Measurements from ENCODE around the gene MOB2. TPM values are rescaled to one million over a fixed set of nuclear protein-coding genes. Genes with fewer than 3 reads are reported as not detected.

The MOB2 gene
- total RNA-seq, 1 donor from 2014 or later: 23.3 TPM

DNA sequence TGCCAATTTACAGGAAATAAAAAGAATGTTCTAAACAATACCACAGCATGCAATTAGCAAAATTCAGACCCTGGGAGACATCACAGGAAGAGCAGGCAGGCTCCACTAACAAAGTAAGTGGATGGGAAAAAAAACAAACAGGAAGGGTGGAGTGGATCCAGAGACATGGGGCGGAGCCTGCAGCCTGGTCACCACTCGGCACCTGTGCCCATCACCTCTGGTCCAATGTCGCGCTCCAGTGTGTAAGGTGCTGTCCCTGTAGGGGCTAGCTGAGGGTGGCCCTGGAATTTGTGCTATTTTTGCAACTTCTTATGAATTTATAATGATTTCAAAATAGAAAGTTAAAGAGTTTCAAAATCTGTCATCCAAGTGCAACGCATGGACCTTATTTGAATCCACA, 11.0 kb upstream of the MOB2 start:
- DNase-seq (ENCODE audit: low spot score): no peak

DNA sequence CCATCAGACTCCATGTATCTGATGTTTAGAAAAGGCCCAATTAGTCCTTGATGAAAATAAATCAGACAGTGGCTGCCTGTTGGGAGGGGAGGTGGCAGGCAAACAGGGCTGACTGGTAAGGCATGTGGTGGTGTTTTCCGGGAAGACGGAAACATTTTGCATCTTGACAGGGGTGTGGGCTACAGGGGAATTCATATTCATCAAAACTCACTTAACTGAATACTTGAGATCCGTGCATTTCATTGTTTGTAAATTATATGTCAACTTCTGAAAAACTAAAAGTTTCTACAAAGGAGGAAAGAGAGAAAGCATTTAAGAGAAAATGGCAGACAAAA, 10.1 kb upstream of the MOB2 start:
- no peak for DNase-seq (ENCODE audit: low spot score)
- peaks cover 5% of the 10 kb centered on the region for H3K9me3 Mint-ChIP-seq
- H3K27me3 Mint-ChIP-seq (ENCODE audit: low read depth): no peaks in the 10 kb centered on the region
- peaks cover 14% of the 10 kb centered on the region for H3K36me3 Mint-ChIP-seq (ENCODE audit: low read depth)
- H3K4me1 Mint-ChIP-seq (ENCODE audit: low read depth): peaks cover 11% of the 10 kb centered on the region
- no peak overlapping the region for H3K27ac Mint-ChIP-seq
- H3K4me3 Mint-ChIP-seq (ENCODE audit: low read depth): no peak overlapping the region
- intact Hi-C loops (cut with micrococcal nuclease): no loop called here

More for the DNA sequence above, 11.0 kb upstream of the MOB2 start:
- no peak overlapping the region for H3K4me3 Mint-ChIP-seq (ENCODE audit: low read depth)
- no peaks in the 10 kb centered on the region for H3K27me3 Mint-ChIP-seq (ENCODE audit: low read depth)
- peaks cover 11% of the 10 kb centered on the region for H3K4me1 Mint-ChIP-seq (ENCODE audit: low read depth)
- no peak overlapping the region for H3K27ac Mint-ChIP-seq
- peaks cover 5% of the 10 kb centered on the region for H3K9me3 Mint-ChIP-seq
- peaks cover 14% of the 10 kb centered on the region for H3K36me3 Mint-ChIP-seq (ENCODE audit: low read depth)
- intact Hi-C loops (cut with micrococcal nuclease): no loop called here

DNA sequence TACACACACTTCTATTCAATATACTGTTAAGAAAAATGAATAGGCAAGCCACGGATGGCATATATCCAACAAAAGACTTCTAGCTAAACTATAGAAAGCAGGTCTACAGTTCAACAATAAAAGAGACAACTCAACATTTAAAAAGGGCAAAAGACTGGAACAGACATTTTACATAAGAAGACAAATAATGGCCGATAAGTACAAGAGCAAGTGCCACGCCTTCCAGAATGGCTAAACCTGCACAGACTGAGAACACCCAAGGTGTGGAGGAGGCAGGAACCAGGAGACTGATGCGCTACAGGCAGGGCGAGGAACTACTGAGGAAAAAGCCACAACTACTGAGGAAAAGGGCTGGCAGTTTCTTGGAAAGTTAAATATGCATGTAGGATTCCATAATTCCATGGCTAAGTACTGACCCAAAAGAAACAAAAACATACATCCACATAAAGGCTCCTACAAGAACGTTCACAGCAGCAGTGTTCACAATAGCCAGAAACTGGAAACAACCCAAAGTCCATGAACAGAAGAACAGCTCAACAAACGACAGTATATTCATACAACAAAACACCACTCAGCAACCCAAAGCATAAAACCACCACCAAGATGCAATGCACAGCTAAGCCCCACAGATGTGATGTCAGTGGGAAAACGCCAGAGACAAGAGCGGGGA, 9.6 kb upstream of the MOB2 start:
- Mint-ChIP-seq H3K4me1 (ENCODE audit: low read depth) (peaks cover 11% of the 10 kb centered on the region), H3K36me3 (ENCODE audit: low read depth) (peaks cover 14% of the 10 kb centered on the region), H3K9me3 (peaks cover 5% of the 10 kb centered on the region), H3K27ac (no peak overlapping the region), H3K27me3 (ENCODE audit: low read depth) (no peaks in the 10 kb centered on the region), H3K4me3 (ENCODE audit: low read depth) (no peak overlapping the region)
- DNase-seq (ENCODE audit: low spot score): no peak
- intact Hi-C loops (cut with micrococcal nuclease): no loop called here

DNA sequence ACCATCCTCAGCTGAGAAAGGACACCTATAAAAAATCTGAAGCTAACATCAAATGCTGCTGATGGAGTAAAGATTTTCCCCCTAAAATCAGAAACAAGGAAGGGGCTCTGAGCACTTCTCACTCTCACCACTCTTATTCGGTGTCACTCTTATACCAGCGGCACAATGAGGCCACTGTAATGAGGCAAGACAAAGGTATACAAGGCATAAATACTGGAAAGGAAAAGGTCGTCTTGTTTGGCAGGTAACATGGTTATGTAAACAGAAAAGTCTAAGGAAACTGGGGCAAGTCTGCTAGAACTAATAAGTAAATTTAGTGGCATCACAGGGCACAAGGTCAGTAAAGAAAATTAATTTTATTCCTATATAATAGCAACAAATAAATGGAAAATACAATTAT, 8.1 kb upstream of the MOB2 start:
- peaks cover 5% of the 10 kb centered on the region for H3K9me3 Mint-ChIP-seq
- H3K4me3 Mint-ChIP-seq (ENCODE audit: low read depth): no peak overlapping the region
- DNase-seq (ENCODE audit: low spot score): no peak
- intact Hi-C loops (cut with micrococcal nuclease): no loop called here
- no peak overlapping the region for H3K27ac Mint-ChIP-seq
- H3K4me1 Mint-ChIP-seq (ENCODE audit: low read depth): peaks cover 11% of the 10 kb centered on the region
- no peaks in the 10 kb centered on the region for H3K27me3 Mint-ChIP-seq (ENCODE audit: low read depth)
- H3K36me3 Mint-ChIP-seq (ENCODE audit: low read depth): peaks cover 6% of the 10 kb centered on the region

DNA sequence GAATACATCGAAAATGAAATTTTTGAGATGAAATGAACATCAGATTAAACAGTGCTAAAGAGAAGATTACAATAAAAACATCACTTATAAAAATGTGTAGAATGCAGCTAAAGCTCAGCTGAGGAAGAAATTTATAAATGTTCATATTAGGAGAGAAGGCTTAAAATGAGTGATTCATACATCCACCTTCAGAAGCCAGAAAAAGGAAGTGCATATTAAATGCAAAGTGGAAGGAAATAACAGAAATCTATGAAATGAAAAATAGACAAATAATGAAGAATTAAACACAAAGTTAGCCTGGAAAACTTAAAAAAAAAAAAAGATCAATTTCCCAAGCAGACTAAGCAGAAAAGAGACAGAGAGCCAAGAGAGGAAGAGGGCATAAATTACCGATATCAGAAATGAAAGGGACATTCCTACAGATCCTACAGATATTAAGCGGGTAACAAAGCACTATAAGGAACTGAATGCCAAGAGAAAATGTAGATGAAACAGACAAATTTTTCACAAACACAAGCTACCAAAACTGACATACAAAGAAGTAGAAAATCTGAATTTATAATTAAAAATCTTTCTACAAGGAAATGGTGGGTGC, 7.2 kb upstream of the MOB2 start:
- Mint-ChIP-seq H3K27ac (no peak overlapping the region), H3K4me3 (ENCODE audit: low read depth) (no peak overlapping the region)
- intact Hi-C loops (cut with micrococcal nuclease): no loop called here

DNA sequence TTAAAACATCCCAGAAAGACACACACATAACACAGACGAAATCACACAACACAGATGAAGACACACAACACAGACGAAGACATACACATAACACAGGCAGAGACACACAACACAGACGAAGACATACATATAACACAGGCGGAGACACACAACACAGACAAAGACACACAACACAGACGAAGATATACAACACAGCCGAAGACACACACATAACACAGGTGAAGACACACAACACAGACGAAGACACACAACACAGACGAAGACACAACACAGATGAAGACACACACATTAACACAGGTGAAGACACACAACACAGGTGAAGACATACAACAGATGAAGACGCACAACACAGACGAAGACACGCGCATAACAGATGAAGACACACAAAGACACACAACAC, 4.8 kb upstream of the MOB2 start:
- no peak for DNase-seq (ENCODE audit: low spot score)
- Mint-ChIP-seq H3K4me3 (ENCODE audit: low read depth) (no peak overlapping the region), H3K27me3 (ENCODE audit: low read depth) (no peaks in the 10 kb centered on the region), H3K27ac (no peak overlapping the region), H3K36me3 (ENCODE audit: low read depth) (no peaks in the 10 kb centered on the region), H3K4me1 (ENCODE audit: low read depth) (no peaks in the 10 kb centered on the region), H3K9me3 (peaks cover 5% of the 10 kb centered on the region)
- intact Hi-C loops (cut with micrococcal nuclease): no loop called here

More for the DNA sequence above, 7.2 kb upstream of the MOB2 start:
- no peak for DNase-seq (ENCODE audit: low spot score)
- Mint-ChIP-seq H3K36me3 (ENCODE audit: low read depth) (peaks cover under 1% of the 10 kb centered on the region), H3K4me1 (ENCODE audit: low read depth) (peaks cover 11% of the 10 kb centered on the region), H3K9me3 (peaks cover 5% of the 10 kb centered on the region), H3K27me3 (ENCODE audit: low read depth) (no peaks in the 10 kb centered on the region)

DNA sequence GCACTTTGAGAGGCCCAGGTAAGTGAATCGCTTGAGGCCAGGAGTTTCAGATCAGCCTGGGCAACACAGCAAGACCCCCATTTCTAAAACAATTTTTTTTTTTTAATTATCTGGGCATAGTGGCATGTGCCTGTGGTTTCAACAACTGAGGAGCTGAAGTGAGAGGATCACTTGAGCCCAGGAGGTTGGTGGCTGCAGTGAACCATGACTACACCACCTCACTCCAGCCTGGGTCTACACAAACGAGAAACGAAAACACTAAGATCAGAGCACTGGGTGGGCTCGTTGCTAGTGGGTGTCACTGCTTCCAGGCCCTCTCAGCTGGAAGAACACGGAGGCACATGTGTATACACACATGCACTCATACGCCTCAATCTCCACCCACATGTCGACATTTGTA, 4.1 kb upstream of the MOB2 start:
- no peak for DNase-seq (ENCODE audit: low spot score)
- Mint-ChIP-seq H3K27me3 (ENCODE audit: low read depth) (no peaks in the 10 kb centered on the region), H3K27ac (no peak overlapping the region), H3K9me3 (no peaks in the 10 kb centered on the region), H3K36me3 (ENCODE audit: low read depth) (no peaks in the 10 kb centered on the region), H3K4me1 (ENCODE audit: low read depth) (no peaks in the 10 kb centered on the region), H3K4me3 (ENCODE audit: low read depth) (no peak overlapping the region)
- intact Hi-C loops (cut with micrococcal nuclease): no loop called here

DNA sequence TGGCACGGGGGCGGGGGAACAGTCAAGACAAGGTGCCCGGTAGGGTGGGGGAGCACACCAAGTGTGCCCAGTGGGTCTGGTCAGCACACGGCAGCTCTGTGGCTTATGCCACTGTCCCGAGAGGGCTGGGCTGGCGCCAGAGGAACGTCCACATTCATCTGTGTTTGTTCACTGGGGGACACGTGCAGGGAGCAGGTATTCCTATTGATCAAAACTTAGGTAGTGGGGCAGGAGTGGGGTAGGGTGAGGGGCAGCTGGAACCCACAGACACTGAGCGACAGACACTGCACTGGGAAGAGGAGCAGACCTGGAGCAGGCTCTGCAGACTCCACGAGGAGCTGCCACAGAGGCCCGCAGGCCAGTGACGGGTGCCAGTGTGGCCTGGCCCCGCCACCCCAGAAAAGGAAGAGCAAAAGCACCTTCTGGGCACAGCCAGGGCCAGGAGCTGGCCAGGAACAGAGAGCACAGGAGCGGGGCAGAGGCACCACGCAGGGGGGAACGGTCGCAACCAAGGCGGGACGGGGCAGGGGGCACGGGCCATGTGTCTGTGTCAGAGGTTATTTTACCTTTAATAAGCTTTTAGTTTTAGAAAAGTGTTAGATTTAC, 2.1 kb upstream of the MOB2 start:
- Mint-ChIP-seq H3K9me3 (no peaks in the 10 kb centered on the region), H3K4me1 (ENCODE audit: low read depth) (no peaks in the 10 kb centered on the region), H3K4me3 (ENCODE audit: low read depth) (no peak overlapping the region), H3K27me3 (ENCODE audit: low read depth) (no peaks in the 10 kb centered on the region), H3K36me3 (ENCODE audit: low read depth) (no peaks in the 10 kb centered on the region), H3K27ac (no peak overlapping the region)
- no peak for DNase-seq (ENCODE audit: low spot score)
- intact Hi-C loops (cut with micrococcal nuclease): no loop called here

DNA sequence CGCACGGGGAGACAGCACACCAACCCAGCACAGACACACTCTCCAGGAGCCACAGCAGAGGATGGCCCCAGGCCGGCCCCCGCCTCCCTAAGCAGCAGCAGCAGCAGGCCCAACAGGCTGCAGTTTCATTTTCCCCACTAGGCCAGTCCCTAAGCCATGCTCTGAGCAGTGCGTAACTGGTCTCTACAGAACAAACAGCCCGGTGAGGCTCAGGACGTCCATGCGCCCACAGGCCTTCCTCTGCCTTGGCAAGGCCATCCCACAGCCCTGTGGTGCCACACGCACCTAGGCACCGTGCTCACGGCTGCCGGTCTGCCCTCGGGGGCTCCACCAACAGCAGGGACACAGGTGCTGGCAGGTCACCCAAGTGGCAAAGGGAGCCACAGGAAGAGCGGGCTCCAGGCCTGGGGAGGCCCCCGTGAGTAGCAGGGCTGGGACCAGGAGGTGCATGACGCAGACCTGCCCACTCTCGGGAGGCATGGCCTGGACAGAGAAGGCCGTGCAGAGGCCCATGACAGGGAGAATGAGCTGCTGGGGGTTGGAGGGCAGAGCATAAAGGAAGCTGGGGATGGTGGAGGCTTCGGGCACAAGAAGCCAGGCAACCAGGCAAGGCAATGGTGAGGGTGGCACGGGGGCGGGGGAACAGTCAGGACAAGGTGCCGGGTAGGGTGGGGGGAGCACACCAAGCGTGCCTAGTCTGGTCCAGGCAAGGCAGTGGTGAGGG, 1.4 kb upstream of the MOB2 start:
- Mint-ChIP-seq H3K27me3 (ENCODE audit: low read depth) (no peaks in the 10 kb centered on the region), H3K27ac (no peak overlapping the region), H3K9me3 (no peaks in the 10 kb centered on the region), H3K4me1 (ENCODE audit: low read depth) (no peaks in the 10 kb centered on the region), H3K36me3 (ENCODE audit: low read depth) (no peaks in the 10 kb centered on the region), H3K4me3 (ENCODE audit: low read depth) (no peak overlapping the region)
- intact Hi-C loops (cut with micrococcal nuclease): no loop called here
- DNase-seq (ENCODE audit: low spot score): no peak

DNA sequence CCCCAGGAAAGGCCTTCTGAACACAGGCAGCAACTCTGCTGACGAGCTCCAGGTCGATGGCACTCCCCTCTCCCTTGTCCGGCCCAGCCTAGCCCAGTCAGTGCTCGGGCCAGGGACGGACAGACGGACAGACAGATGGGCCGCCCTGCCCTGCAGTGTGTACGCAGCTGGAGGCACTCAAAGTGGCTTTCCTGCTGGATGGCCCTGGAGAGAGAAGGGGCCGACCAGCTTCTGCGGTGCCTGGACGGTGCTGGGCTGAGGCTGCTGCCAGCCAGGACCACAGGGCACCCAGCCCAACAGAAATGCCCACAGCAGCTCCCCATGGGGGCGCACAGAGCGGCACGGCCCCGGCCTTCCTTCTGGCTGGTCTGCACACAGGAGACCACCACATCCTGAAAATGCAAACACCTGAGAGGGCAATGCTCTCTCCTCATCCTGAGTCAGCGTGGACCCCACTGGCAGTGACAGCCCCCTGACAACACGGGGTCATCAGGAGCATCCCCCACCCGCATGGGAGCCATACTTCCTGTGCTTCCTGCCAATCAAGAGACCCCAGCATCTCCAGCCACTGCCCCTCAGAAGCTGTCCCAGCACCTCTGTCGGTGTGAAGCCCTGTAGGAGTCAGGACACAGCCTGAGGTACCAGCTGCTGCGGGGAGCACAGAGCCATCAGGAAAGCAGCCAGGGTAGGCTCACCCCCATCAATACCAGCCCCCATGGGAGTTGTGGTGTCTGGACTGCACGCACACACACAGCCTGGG, 692 bp upstream of the MOB2 start:
- DNase-seq (ENCODE audit: low spot score): no peak
- intact Hi-C loops (cut with micrococcal nuclease): no loop called here
- H3K36me3 Mint-ChIP-seq (ENCODE audit: low read depth): no peaks in the 10 kb centered on the region
- no peak overlapping the region for H3K27ac Mint-ChIP-seq
- H3K4me1 Mint-ChIP-seq (ENCODE audit: low read depth): no peaks in the 10 kb centered on the region
- H3K4me3 Mint-ChIP-seq (ENCODE audit: low read depth): no peak overlapping the region
- no peaks in the 10 kb centered on the region for H3K27me3 Mint-ChIP-seq (ENCODE audit: low read depth)
- no peaks in the 10 kb centered on the region for H3K9me3 Mint-ChIP-seq

DNA sequence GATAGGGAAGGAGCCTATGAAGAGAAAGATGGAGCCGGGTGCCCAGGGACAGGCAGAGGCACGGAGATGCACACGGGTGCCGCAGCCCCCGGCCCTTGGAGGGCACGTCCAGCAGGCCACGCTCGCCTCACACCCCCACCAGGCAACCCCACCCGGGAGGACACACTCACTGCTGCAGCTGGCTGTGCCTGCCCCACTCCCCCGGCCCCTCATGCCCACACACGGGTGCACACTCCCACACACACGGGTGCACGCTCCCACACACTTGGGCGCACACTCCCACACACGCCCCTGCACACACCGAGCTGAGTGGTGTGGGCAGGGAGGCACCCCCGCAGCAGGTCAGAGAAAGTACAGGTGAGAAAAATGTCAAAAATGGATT, 1.1 kb downstream of the MOB2 start:
- Mint-ChIP-seq H3K4me3 (ENCODE audit: low read depth) (no peak overlapping the region), H3K27me3 (ENCODE audit: low read depth) (no peaks in the 10 kb centered on the region), H3K36me3 (ENCODE audit: low read depth) (no peaks in the 10 kb centered on the region), H3K4me1 (ENCODE audit: low read depth) (no peaks in the 10 kb centered on the region), H3K9me3 (no peaks in the 10 kb centered on the region), H3K27ac (no peak overlapping the region)
- intact Hi-C loops (cut with micrococcal nuclease): no loop called here
- no peak for DNase-seq (ENCODE audit: low spot score)

DNA sequence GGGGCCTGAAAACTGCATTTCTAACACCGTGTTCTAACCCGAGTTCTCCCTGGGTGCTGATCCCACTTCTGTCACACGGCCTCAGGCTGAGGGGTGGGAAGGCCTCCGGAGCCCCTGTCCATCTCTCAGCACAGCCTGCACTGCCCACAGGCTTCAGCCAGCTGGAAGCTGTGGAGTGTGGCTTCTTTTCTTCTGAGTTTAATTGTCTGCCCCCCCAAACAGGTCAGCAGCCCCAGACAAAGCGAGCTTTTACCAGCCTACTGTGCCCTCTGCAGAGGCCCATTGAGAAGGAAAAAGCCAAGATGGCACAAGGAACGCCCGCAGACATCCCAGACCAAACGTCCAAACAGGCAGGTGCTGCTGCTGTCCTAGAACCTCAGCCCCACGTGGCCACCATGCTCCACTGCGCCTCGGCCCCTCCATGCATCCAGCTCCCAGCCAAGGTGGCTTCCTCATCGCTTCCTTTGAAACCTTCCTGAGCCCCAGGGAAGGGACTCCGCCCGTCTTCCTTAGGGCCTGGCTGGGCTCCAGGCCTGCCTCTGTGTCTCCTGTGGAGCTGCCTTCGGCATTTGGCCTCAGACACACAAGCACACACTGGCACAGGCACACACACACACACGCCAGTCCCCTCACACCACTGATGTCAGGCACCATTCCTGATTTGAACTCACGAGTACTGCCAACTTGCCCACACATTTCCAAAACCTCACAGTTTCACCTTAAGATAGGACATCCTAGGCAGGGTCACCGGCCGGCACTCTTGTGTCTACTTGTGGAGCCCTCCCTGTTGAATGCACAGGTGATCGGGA, 1.7 kb downstream of the MOB2 start:
- DNase-seq (ENCODE audit: low spot score): no peak
- no peaks in the 10 kb centered on the region for H3K36me3 Mint-ChIP-seq (ENCODE audit: low read depth)
- H3K27me3 Mint-ChIP-seq (ENCODE audit: low read depth): no peaks in the 10 kb centered on the region
- H3K9me3 Mint-ChIP-seq: no peaks in the 10 kb centered on the region
- no peak overlapping the region for H3K27ac Mint-ChIP-seq
- no peak overlapping the region for H3K4me3 Mint-ChIP-seq (ENCODE audit: low read depth)
- intact Hi-C loops (cut with micrococcal nuclease): no loop called here
- no peaks in the 10 kb centered on the region for H3K4me1 Mint-ChIP-seq (ENCODE audit: low read depth)

Measured in activated T-helper 2 cell treated with anti-CD3 and anti-CD28 coated beads, Interferon-gamma antibody, Interleukin-2, Interleukin-4, amounts not matched to agents 10 μg/mL and 5 μg/mL and 100 μg/mL, durations not matched to agents 14 hours and 24 hours and 36 hours (primary cell).